HK-2 (cell line): Measurements from ENCODE around the gene EXOC3L2.
"Not testable (repeated sequence)": the region's sequence is repeated elsewhere in the genome, so short reads cannot be mapped to it uniquely, and the experiment has no call there.

Source experiments
- DNase-seq: peaks from one replicate; pipeline ENCODE4 v3.0.0-alpha.2; 2018; ENCODE audit not compliant: unreplicated experiment

Gene EXOC3L2

GRCh38 chr19:45245334-45245787 lies at the start of gene EXOC3L2:
EXOC3L2 (minus strand) TSS chr19:45245407; CDS start chr19:45239045, 6,362 bp downstream.
- no peak for DNase-seq

- no peak for DNase-seq
These were observed 49.3 kb upstream of the EXOC3L2 start for GRCh38 chr19:45294291-45295029.

- no peak for DNase-seq
These were observed 48.5 kb upstream of the EXOC3L2 start for GRCh38 chr19:45293682-45294081.

- DNase-seq: no peak
These were observed 46.6 kb upstream of the EXOC3L2 start for GRCh38 chr19:45291834-45292233.

- DNase-seq: no peak
These were observed 45.2 kb upstream of the EXOC3L2 start for GRCh38 chr19:45290381-45290931.

- no peak for DNase-seq
These were observed 38.3 kb upstream of the EXOC3L2 start for GRCh38 chr19:45283443-45284033.

- no peak for DNase-seq
These were observed 35.3 kb upstream of the EXOC3L2 start for GRCh38 chr19:45280471-45280961.

GRCh38 chr19:45279587-45280192 lies 34.5 kb upstream of the EXOC3L2 start:
- DNase-seq: no peak

GRCh38 chr19:45278087-45278486 lies 32.9 kb upstream of the EXOC3L2 start:
- no peak for DNase-seq

GRCh38 chr19:45276284-45276687 lies 31.1 kb upstream of the EXOC3L2 start:
- DNase-seq: no peak

GRCh38 chr19:45275370-45275971 lies 30.3 kb upstream of the EXOC3L2 start:
- DNase-seq: no peak

GRCh38 chr19:45273521-45273855 lies 28.3 kb upstream of the EXOC3L2 start:
- DNase-seq: no peak

- DNase-seq: no peak
These were observed 26.5 kb upstream of the EXOC3L2 start for GRCh38 chr19:45271735-45272108.

GRCh38 chr19:45271098-45271734 lies 26.0 kb upstream of the EXOC3L2 start:
- no peak for DNase-seq

- not testable (repeated sequence) for DNase-seq
These were observed 24.7 kb upstream of the EXOC3L2 start for GRCh38 chr19:45269939-45270338.

GRCh38 chr19:45267296-45267695 lies 22.1 kb upstream of the EXOC3L2 start:
- DNase-seq: no peak

GRCh38 chr19:45265375-45265774 lies 20.2 kb upstream of the EXOC3L2 start:
- DNase-seq: no peak

- DNase-seq: no peak
These were observed 19.6 kb upstream of the EXOC3L2 start for GRCh38 chr19:45264781-45265317.

- no peak for DNase-seq
These were observed 17.8 kb upstream of the EXOC3L2 start for GRCh38 chr19:45263013-45263412.

GRCh38 chr19:45262570-45262969 lies 17.4 kb upstream of the EXOC3L2 start:
- DNase-seq: no peak

GRCh38 chr19:45258862-45259261 lies 13.7 kb upstream of the EXOC3L2 start:
- no peak for DNase-seq

GRCh38 chr19:45256836-45257235 lies 11.6 kb upstream of the EXOC3L2 start:
- no peak for DNase-seq
